ENCODE results near the gene PIGL. TPM values are rescaled to one million over a fixed set of nuclear protein-coding genes. Genes with fewer than 3 reads are reported as not detected.

Gene PIGL
- total RNA-seq, 1 donor from 2014 or later: 29.7 TPM

DNA sequence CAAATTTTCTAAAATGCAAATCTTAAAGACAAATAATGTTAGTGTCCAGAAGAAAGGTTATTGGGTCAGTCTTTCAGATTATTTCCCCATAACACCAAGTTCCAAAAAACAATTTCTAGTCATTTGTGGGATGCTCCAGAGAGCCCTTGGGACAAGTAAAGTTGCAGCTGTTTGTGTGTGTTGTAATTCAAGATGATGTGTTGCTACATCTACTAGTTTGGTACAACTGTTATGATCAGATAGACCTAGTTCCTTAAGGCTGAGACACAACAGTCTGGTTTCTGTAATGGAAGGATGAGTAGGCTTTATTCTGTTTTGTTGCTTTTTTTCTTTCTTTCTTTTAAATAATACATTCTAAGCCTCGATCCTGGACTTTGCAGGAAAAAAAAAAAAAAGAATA lies 41.9 kb downstream of the PIGL start:
- TF ChIP-seq, protein P1, sequence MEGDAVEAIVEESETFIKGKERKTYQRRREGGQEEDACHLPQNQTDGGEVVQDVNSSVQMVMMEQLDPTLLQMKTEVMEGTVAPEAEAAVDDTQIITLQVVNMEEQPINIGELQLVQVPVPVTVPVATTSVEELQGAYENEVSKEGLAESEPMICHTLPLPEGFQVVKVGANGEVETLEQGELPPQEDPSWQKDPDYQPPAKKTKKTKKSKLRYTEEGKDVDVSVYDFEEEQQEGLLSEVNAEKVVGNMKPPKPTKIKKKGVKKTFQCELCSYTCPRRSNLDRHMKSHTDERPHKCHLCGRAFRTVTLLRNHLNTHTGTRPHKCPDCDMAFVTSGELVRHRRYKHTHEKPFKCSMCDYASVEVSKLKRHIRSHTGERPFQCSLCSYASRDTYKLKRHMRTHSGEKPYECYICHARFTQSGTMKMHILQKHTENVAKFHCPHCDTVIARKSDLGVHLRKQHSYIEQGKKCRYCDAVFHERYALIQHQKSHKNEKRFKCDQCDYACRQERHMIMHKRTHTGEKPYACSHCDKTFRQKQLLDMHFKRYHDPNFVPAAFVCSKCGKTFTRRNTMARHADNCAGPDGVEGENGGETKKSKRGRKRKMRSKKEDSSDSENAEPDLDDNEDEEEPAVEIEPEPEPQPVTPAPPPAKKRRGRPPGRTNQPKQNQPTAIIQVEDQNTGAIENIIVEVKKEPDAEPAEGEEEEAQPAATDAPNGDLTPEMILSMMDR (conservative IDR thresholded peaks at IDR 0.05): no peak
- Mint-ChIP-seq H3K27me3 (no peaks in the 10 kb centered on the region), H3K4me3 (no peak overlapping the region), H3K9me3 (no peaks in the 10 kb centered on the region), H3K36me3 (peaks cover 9% of the 10 kb centered on the region), H3K27ac (no peak overlapping the region), H3K4me1 (ENCODE audit: unreplicated experiment) (peaks cover 10% of the 10 kb centered on the region)
- DNase-seq (ENCODE audit: extremely low spot score, unreplicated experiment): no peak

DNA sequence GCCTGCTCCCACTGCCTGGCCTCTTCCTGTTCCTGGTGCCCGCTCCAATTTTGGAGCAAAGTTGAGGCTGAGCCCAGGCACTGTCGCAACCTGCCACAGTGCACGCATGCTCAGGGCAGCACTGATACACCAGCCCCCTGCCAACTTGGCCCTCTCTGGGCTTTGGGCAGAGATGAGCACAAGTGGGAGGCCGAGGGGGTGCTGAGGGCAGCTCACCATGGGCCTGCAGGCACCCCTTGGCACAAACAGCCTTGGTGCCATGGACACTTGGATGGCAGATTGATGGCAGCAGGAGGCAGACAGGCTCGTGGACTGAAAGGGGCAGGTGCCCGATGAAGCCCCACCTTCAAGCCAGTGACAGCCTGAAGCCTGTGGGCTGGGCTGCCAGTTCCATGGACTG lies 42.9 kb downstream of the PIGL start:
- TF ChIP-seq, protein P1 (conservative IDR thresholded peaks at IDR 0.05): no peak
- H3K27me3 Mint-ChIP-seq: no peaks in the 10 kb centered on the region
- H3K36me3 Mint-ChIP-seq: peaks cover 8% of the 10 kb centered on the region
- DNase-seq (ENCODE audit: extremely low spot score, unreplicated experiment): no peak
- no peaks in the 10 kb centered on the region for H3K9me3 Mint-ChIP-seq
- H3K4me3 Mint-ChIP-seq: no peak overlapping the region
- peaks cover 10% of the 10 kb centered on the region for H3K4me1 Mint-ChIP-seq (ENCODE audit: unreplicated experiment)
- H3K27ac Mint-ChIP-seq: no peak overlapping the region

DNA sequence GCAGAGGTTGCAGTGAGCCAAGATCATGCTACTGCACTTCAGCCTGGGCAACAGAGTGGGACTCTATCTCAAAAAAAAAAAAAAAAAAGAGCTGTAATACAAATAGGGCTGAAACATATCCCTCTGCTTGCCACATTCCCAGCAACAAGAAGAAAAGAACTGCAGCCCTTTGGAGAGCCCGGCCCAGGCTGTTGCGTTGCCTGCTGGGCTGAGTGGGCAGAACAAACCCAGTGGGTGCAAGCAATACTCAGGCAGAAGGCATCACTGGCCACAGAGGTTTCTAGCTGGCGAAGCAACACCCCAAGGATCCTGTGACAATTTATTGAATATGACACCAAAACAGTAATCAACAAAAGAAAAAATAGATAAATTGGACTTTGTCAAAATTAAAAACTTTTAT lies 44.0 kb downstream of the PIGL start:
- no peaks in the 10 kb centered on the region for H3K4me1 Mint-ChIP-seq (ENCODE audit: unreplicated experiment)
- no peak overlapping the region for H3K4me3 Mint-ChIP-seq

DNA sequence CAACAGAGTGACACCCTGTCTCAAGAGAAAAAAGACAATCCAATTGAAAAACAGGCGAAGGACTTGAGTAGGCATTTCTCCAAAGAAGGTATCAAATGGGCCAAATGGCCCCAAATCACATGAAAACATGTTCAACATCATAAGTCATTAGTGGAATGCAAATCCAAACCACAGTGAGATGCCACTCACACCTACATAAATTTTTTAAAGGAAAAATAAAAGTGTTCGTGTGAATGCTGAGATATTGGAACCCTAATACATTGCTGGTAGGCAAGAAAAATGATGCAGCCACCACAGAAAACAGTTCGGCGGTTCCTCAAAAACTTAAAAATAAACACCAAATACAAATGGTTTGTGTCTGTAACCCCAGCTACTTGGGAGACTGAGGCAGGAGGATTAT lies 45.2 kb downstream of the PIGL start:
- Mint-ChIP-seq H3K4me3 (no peak overlapping the region), H3K36me3 (peaks cover 13% of the 10 kb centered on the region), H3K9me3 (no peaks in the 10 kb centered on the region), H3K27ac (no peak overlapping the region), H3K27me3 (no peaks in the 10 kb centered on the region), H3K4me1 (ENCODE audit: unreplicated experiment) (no peaks in the 10 kb centered on the region)
- DNase-seq (ENCODE audit: extremely low spot score, unreplicated experiment): no peak
- TF ChIP-seq, protein P1 (conservative IDR thresholded peaks at IDR 0.05): no peak

More for the DNA sequence above, 44.0 kb downstream of the PIGL start:
- no peaks in the 10 kb centered on the region for H3K9me3 Mint-ChIP-seq
- TF ChIP-seq, protein P1 (conservative IDR thresholded peaks at IDR 0.05): no peak
- H3K27me3 Mint-ChIP-seq: no peaks in the 10 kb centered on the region
- no peak overlapping the region for H3K27ac Mint-ChIP-seq
- H3K36me3 Mint-ChIP-seq: peaks cover 8% of the 10 kb centered on the region
- DNase-seq (ENCODE audit: extremely low spot score, unreplicated experiment): no peak

DNA sequence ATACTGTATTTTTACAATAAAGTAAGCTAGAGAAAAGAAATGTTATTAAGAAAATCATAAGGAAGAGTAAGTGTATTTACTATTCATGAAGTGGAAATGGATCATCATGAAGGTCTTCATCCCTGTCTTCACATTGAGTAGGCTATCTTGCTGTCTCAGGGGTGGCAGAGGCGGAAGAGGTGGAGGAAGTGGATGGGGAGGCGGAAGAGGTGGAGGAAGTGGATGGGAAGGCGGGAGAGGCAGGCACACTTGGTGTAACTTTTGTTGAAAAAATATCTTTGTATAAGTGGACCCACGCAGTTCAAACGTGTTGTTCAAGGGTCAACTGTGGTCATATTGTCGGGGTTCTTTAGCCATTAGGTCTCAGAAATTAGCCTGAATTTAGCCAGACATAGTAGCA lies 50.2 kb downstream of the PIGL start:
- peaks cover 10% of the 10 kb centered on the region for H3K36me3 Mint-ChIP-seq
- no peak for DNase-seq (ENCODE audit: extremely low spot score, unreplicated experiment)
- H3K9me3 Mint-ChIP-seq: no peaks in the 10 kb centered on the region
- H3K4me1 Mint-ChIP-seq (ENCODE audit: unreplicated experiment): no peaks in the 10 kb centered on the region
- TF ChIP-seq, protein P1 (conservative IDR thresholded peaks at IDR 0.05): no peak
- H3K27me3 Mint-ChIP-seq: no peaks in the 10 kb centered on the region
- no peak overlapping the region for H3K4me3 Mint-ChIP-seq
- no peak overlapping the region for H3K27ac Mint-ChIP-seq

DNA sequence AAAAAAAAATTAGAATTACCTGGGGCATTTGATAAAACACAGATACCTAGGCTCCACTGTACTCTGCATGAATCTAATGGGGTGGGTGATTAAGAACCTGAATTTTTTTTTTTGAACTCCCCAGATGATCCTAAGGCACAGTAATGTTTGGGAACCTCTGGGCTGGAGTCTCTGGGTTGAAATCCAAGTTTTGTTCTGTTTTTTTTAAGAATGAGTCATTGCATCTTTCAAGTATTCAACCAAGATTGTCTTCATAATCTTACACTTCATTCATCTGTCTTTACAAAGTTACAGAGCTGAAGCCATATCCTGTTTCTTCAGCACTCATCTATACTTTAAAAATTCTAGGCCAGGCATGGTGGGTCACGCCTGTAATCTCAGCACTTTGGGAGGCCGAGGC lies 52.6 kb downstream of the PIGL start:
- TF ChIP-seq, protein P1 (conservative IDR thresholded peaks at IDR 0.05): no peak
- no peaks in the 10 kb centered on the region for H3K4me1 Mint-ChIP-seq (ENCODE audit: unreplicated experiment)
- H3K4me3 Mint-ChIP-seq: no peak overlapping the region
- H3K27me3 Mint-ChIP-seq: no peaks in the 10 kb centered on the region
- no peak overlapping the region for H3K27ac Mint-ChIP-seq
- peaks cover 15% of the 10 kb centered on the region for H3K36me3 Mint-ChIP-seq
- peaks cover 5% of the 10 kb centered on the region for H3K9me3 Mint-ChIP-seq
- DNase-seq (ENCODE audit: extremely low spot score, unreplicated experiment): no peak

Data from type B pancreatic cell (in vitro differentiated cells).